BLaER1 treated with 17β-estradiol and CSF1 and Interleukin-3, amounts not matched to agents 10 nM and 100 nM (cell line): ENCODE results near the gene PDCD10.
A peak's percentile ranks its signal among the peaks of the same experiment; 100 is the strongest.

Experiments
- H3K27ac ChIP-seq, 11 experiments: shearing (Covaris generic); formaldehyde crosslinking; 2 replicates each; pipeline ENCODE4 v1.8.1; 2022
- H3K27me3 ChIP-seq, 11 experiments: shearing (Covaris generic); formaldehyde crosslinking; 2 replicates each; pipeline ENCODE4 v1.8.1; 2022
- H3K36me3 ChIP-seq, 11 experiments: shearing (Covaris generic); formaldehyde crosslinking; 2 replicates each; pipeline ENCODE4 v1.8.1; 2022
- H3K4me1 ChIP-seq, 10 experiments: shearing (Covaris generic); formaldehyde crosslinking; 2 replicates each; pipeline ENCODE4 v1.8.1; 2022
- H3K4me2 ChIP-seq, 11 experiments: shearing (Covaris generic); formaldehyde crosslinking; 2 replicates each; pipeline ENCODE4 v1.8.1; 2022
- H3K4me3 ChIP-seq, 10 experiments: shearing (Covaris generic); formaldehyde crosslinking; 2 replicates each; pipeline ENCODE4 v1.8.1; 2022
- H3K9ac ChIP-seq, 11 experiments: shearing (Covaris generic); formaldehyde crosslinking; 2 replicates each; pipeline ENCODE4 v1.8.1; 2022
- H3K9me3 ChIP-seq, 11 experiments: shearing (Covaris generic); formaldehyde crosslinking; replicated peaks in 1 of 11; 2 replicates each; pipeline ENCODE4 v1.8.1; 2022
- H4K20me1 ChIP-seq, 11 experiments: shearing (Covaris generic); formaldehyde crosslinking; 2 replicates each; pipeline ENCODE4 v1.8.1; 2022
- Cebpa-rat ChIP-seq, 11 experiments: shearing (Covaris generic); IDR thresholded peaks; 2 replicates each; pipeline ENCODE4 v1.8.1; 2022

Gene PDCD10

GRCh38 chr3:167710552-167710951, 24.1 kb downstream of the PDCD10 start:
- Histone ChIP-seq H3K4me3 (no peak overlapping the region), H3K36me3 (peaks cover 83 to 99% (median 92%) of the 10 kb centered on the region in 11 experiments), H3K4me1 (no peaks in the 10 kb centered on the region), H4K20me1 (peaks cover 20 to 99% (median 74%) of the 10 kb centered on the region in 11 experiments; a peak in 19 of 22 replicates), H3K9ac (no peak overlapping the region), H3K27ac (no peak overlapping the region), H3K4me2 (no peak overlapping the region), H3K27me3 (no peaks in the 10 kb centered on the region), H3K9me3 (peaks cover 0 to 16% (median 5%) of the 10 kb centered on the region in 11 experiments; a peak in 8 of 22 replicates)
- no peak for TF ChIP-seq Cebpa-rat (IDR thresholded peaks at IDR 0.05)

- H3K4me1 ChIP-seq: no peaks in the 10 kb centered on the region
- no peak overlapping the region for H3K4me3 ChIP-seq
- H3K27me3 ChIP-seq: no peaks in the 10 kb centered on the region
- no peak overlapping the region for H3K4me2 ChIP-seq
- no peak overlapping the region for H3K27ac ChIP-seq
- peaks cover 18 to 99% (median 69%) of the 10 kb centered on the region in 11 experiments; a peak in 19 of 22 replicates for H4K20me1 ChIP-seq
- H3K36me3 ChIP-seq: peaks cover 76 to 97% (median 83%) of the 10 kb centered on the region in 11 experiments
- H3K9ac ChIP-seq: no peak overlapping the region
- peaks cover 0 to 10% (median 2%) of the 10 kb centered on the region in 11 experiments; a peak in 6 of 22 replicates for H3K9me3 ChIP-seq
- no peak for TF ChIP-seq Cebpa-rat (IDR thresholded peaks at IDR 0.05)
These were observed 25.0 kb downstream of the PDCD10 start for GRCh38 chr3:167709690-167710089.

GRCh38 chr3:167705840-167706239, 28.9 kb downstream of the PDCD10 start:
- H3K4me2 ChIP-seq: no peak overlapping the region
- no peak for TF ChIP-seq Cebpa-rat (IDR thresholded peaks at IDR 0.05)
- no peak overlapping the region for H3K27ac ChIP-seq
- H3K27me3 ChIP-seq: no peaks in the 10 kb centered on the region
- H4K20me1 ChIP-seq: peaks cover 12 to 94% (median 46%) of the 10 kb centered on the region in 11 experiments; a peak in 19 of 22 replicates
- H3K9ac ChIP-seq: no peak overlapping the region
- H3K36me3 ChIP-seq: peaks cover 82 to 97% (median 89%) of the 10 kb centered on the region in 11 experiments
- H3K4me3 ChIP-seq: no peak overlapping the region
- no peaks in the 10 kb centered on the region for H3K9me3 ChIP-seq
- H3K4me1 ChIP-seq: no peaks in the 10 kb centered on the region

GRCh38 chr3:167700926-167701325, 33.8 kb downstream of the PDCD10 start:
- no peak overlapping the region for H3K4me2 ChIP-seq
- peaks cover 0 to 92% (median 16%) of the 10 kb centered on the region in 11 experiments; a peak in 14 of 22 replicates for H4K20me1 ChIP-seq
- no peak overlapping the region for H3K9ac ChIP-seq
- H3K36me3 ChIP-seq: peaks cover 74 to 97% (median 83%) of the 10 kb centered on the region in 11 experiments
- no peak for TF ChIP-seq Cebpa-rat (IDR thresholded peaks at IDR 0.05)
- no peak overlapping the region for H3K27ac ChIP-seq
- no peaks in the 10 kb centered on the region for H3K4me1 ChIP-seq
- no peaks in the 10 kb centered on the region for H3K9me3 ChIP-seq
- H3K4me3 ChIP-seq: no peak overlapping the region
- no peaks in the 10 kb centered on the region for H3K27me3 ChIP-seq

GRCh38 chr3:167700046-167700445, 34.6 kb downstream of the PDCD10 start:
- no peaks in the 10 kb centered on the region for H3K9me3 ChIP-seq
- no peak for TF ChIP-seq Cebpa-rat (IDR thresholded peaks at IDR 0.05)
- H4K20me1 ChIP-seq: peaks cover 0 to 91% (median 14%) of the 10 kb centered on the region in 11 experiments; a peak in 13 of 22 replicates
- no peaks in the 10 kb centered on the region for H3K27me3 ChIP-seq
- no peak overlapping the region for H3K9ac ChIP-seq
- H3K27ac ChIP-seq: no peak overlapping the region
- peaks cover 80 to 100% (median 88%) of the 10 kb centered on the region in 11 experiments for H3K36me3 ChIP-seq
- H3K4me1 ChIP-seq: no peaks in the 10 kb centered on the region
- no peak overlapping the region for H3K4me2 ChIP-seq
- H3K4me3 ChIP-seq: no peak overlapping the region

GRCh38 chr3:167694121-167694520, 40.6 kb downstream of the PDCD10 start:
- H3K36me3 ChIP-seq: peaks cover 59 to 87% (median 73%) of the 10 kb centered on the region in 11 experiments
- H4K20me1 ChIP-seq: peaks cover 5 to 96% (median 38%) of the 10 kb centered on the region in 11 experiments; a peak in 17 of 22 replicates
- H3K9ac ChIP-seq: no peak overlapping the region
- H3K4me3 ChIP-seq: no peak overlapping the region
- TF ChIP-seq Cebpa-rat (IDR thresholded peaks at IDR 0.05): no peak
- no peak overlapping the region for H3K27ac ChIP-seq
- H3K27me3 ChIP-seq: no peaks in the 10 kb centered on the region
- H3K4me2 ChIP-seq: no peak overlapping the region
- no peaks in the 10 kb centered on the region for H3K9me3 ChIP-seq
- peaks cover 14 to 46% (median 22%) of the 10 kb centered on the region in 10 experiments for H3K4me1 ChIP-seq

GRCh38 chr3:167691366-167691765, 43.3 kb downstream of the PDCD10 start:
- peaks cover 5 to 96% (median 42%) of the 10 kb centered on the region in 11 experiments; a peak in 17 of 22 replicates for H4K20me1 ChIP-seq
- H3K4me3 ChIP-seq: no peak overlapping the region; a peak in 1 of 20 replicates
- no peaks in the 10 kb centered on the region for H3K27me3 ChIP-seq
- peak overlapping the region in 1 of 11 experiments; percentile 43; a peak in 1 of 22 replicates for H3K9ac ChIP-seq
- peak overlapping the region; percentile 20 to 77 (median 57); a peak in 21 of 22 replicates for H3K4me2 ChIP-seq
- TF ChIP-seq Cebpa-rat (IDR thresholded peaks at IDR 0.05): no peak
- no peaks in the 10 kb centered on the region for H3K9me3 ChIP-seq
- peaks cover 54 to 87% (median 74%) of the 10 kb centered on the region in 11 experiments for H3K36me3 ChIP-seq
- H3K27ac ChIP-seq: peak overlapping the region in 5 of 11 experiments; percentile 15 to 64 (median 29); a peak in 5 of 22 replicates
- H3K4me1 ChIP-seq: peaks cover 14 to 46% (median 22%) of the 10 kb centered on the region in 10 experiments

GRCh38 chr3:167684388-167684993, 50.2 kb downstream of the PDCD10 start:
- Histone ChIP-seq H3K36me3 (peaks cover 55 to 93% (median 75%) of the 10 kb centered on the region in 11 experiments), H3K27me3 (no peaks in the 10 kb centered on the region), H3K4me2 (no peak overlapping the region), H4K20me1 (peaks cover 0 to 50% (median 11%) of the 10 kb centered on the region in 11 experiments; a peak in 14 of 22 replicates), H3K9ac (no peak overlapping the region), H3K27ac (no peak overlapping the region), H3K9me3 (no peaks in the 10 kb centered on the region), H3K4me3 (no peak overlapping the region), H3K4me1 (peaks cover 0 to 3% (median 0%) of the 10 kb centered on the region in 10 experiments; a peak in 1 of 20 replicates)
- no peak for TF ChIP-seq Cebpa-rat (IDR thresholded peaks at IDR 0.05)

GRCh38 chr3:167679526-167679925, 55.2 kb downstream of the PDCD10 start:
- H3K9me3 ChIP-seq: peaks cover 20 to 30% (median 26%) of the 10 kb centered on the region in 11 experiments
- H4K20me1 ChIP-seq: peaks cover 0 to 6% (median 0%) of the 10 kb centered on the region in 11 experiments; a peak in 3 of 22 replicates
- H3K4me1 ChIP-seq: no peaks in the 10 kb centered on the region
- H3K4me3 ChIP-seq: no peak overlapping the region
- no peak overlapping the region for H3K27ac ChIP-seq
- peaks cover 57 to 92% (median 79%) of the 10 kb centered on the region in 11 experiments for H3K36me3 ChIP-seq
- no peak overlapping the region for H3K9ac ChIP-seq
- TF ChIP-seq Cebpa-rat (IDR thresholded peaks at IDR 0.05): no peak
- no peak overlapping the region for H3K4me2 ChIP-seq
- H3K27me3 ChIP-seq: no peaks in the 10 kb centered on the region
